Left lung (tissue), 10 donors: ENCODE results near the gene OSBPL3. TPM values are rescaled to one million over a fixed set of nuclear protein-coding genes. Genes with fewer than 3 reads are reported as not detected.

Experiments used
- ATAC-seq: fragments of 200-7000 bp; cut with Tn5 transposase; one replicate; pipeline ENCODE4 v1.9.1; 2020; ENCODE audit warnings: moderate library complexity
- DNase-seq, 4 donors: peaks; one replicate each; pipeline ENCODE4 v3.0.0-alpha.2; 2013 to 2020
- H3K27ac ChIP-seq, 2 donors: fragments of 200-600 bp; sonication (generic) in 1 of 2; one replicate each; pipeline versions ENCODE4 v1.5.0 to v1.8.0; 2020 to 2021
- H3K27me3 ChIP-seq, 2 donors: fragments of 200-600 bp; sonication (generic) in 1 of 2; one replicate each; pipeline versions ENCODE4 v1.5.0 to v1.8.0; 2020 to 2021
- H3K36me3 ChIP-seq, 2 donors: fragments of 200-600 bp; sonication (generic) in 1 of 2; one replicate each; pipeline versions ENCODE4 v1.5.0 to v1.8.0; 2020 to 2021
- H3K4me1 ChIP-seq, 2 donors: fragments of 200-600 bp; one replicate each; pipeline ENCODE4 v1.8.0; 2021
- H3K4me3 ChIP-seq, 2 donors: fragments of 200-600 bp; sonication (generic) in 1 of 2; one replicate each; pipeline versions ENCODE4 v1.5.0 to v1.8.0; 2020 to 2021; ENCODE audit warnings: mild to moderate bottlenecking in 1 of 2
- H3K9me3 ChIP-seq, 2 donors: fragments of 200-600 bp; sonication (generic) in 1 of 2; one replicate each; pipeline versions ENCODE4 v1.5.0 to v1.8.0; 2020 to 2021
- intact Hi-C, 2 donors: fragments of 100-400 bp; cut with DNase I; formaldehyde crosslinking; loops; one replicate each; pipeline versions ENCODE4 v1.11.2 to v1.14.2; 2022
- polyA plus RNA-seq, 6 donors: library from polyadenylated mRNA; unstranded; fragments of 120-200 nt; gene quantifications; one replicate each; pipeline ENCODE4 v1.2.1, GENCODE V29; 2013; ENCODE audit not compliant: insufficient read length in 6 of 6
- total RNA-seq, 2 donors: library from RNA; stranded (reverse); fragmentation: NEBNext Ultra II Directional; extraction: Animal tissue kit (Norgen Biotek cat#: 25700); gene quantifications; one replicate each; pipeline ENCODE4 v1.2.1, GENCODE V29; 2021
- TF ChIP-seq, protein P1 (sequence below), 2 donors: fragments of 200-600 bp; sonication (generic) in 1 of 2; IDR thresholded peaks; one replicate each; pipeline versions ENCODE4 v1.5.0 to v1.8.0; 2021; ENCODE audit warnings: antibody characterized with exemption in 2 of 2
- donor health status: DM: no; HTN: yes; CAD: no.
- donor health status: DM: no; HTN: no; CAD: no.

Gene OSBPL3
- total and polyA plus RNA-seq, 8 donors: 2.3 to 30.5 (median 3.3) TPM

GRCh38 chr7:24923172-24923865 lies 56.7 kb downstream of the OSBPL3 start:
- TF ChIP-seq, protein P1, sequence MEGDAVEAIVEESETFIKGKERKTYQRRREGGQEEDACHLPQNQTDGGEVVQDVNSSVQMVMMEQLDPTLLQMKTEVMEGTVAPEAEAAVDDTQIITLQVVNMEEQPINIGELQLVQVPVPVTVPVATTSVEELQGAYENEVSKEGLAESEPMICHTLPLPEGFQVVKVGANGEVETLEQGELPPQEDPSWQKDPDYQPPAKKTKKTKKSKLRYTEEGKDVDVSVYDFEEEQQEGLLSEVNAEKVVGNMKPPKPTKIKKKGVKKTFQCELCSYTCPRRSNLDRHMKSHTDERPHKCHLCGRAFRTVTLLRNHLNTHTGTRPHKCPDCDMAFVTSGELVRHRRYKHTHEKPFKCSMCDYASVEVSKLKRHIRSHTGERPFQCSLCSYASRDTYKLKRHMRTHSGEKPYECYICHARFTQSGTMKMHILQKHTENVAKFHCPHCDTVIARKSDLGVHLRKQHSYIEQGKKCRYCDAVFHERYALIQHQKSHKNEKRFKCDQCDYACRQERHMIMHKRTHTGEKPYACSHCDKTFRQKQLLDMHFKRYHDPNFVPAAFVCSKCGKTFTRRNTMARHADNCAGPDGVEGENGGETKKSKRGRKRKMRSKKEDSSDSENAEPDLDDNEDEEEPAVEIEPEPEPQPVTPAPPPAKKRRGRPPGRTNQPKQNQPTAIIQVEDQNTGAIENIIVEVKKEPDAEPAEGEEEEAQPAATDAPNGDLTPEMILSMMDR (IDR thresholded peaks at IDR 0.05): no peak
- intact Hi-C loops: no loop called here
- H3K27ac ChIP-seq: no peak overlapping the region

DNA sequence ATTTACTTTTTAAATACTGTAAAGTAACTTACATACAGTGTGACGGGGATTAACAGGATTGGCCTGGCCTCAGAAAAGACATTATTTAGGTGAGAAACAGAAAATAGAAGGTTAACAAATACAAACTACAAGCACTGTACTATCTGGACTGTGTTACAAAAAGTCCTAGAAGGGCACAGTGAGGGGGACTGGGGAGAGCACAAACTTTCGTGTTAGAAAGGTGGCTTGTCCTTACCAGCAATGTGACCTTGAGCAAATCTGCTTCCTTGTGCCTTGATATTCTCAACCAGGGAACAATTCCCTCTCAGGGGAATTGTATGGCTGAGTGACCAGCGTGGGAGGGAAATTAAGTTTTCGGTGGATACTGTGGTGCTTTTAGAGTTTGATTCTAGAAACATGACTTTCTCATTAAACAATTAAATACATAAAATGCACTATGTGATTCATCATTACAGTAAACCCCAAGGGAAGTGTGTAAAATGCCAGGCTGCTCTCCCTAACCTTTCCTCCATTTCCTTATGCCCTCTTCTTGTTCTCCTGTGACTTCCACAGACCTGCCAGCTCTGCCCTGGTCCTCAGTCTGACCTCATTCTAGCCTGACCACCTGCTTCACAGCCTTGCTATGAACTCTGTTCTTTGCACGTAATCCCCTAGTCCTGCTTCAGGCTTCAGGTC lies 57.7 kb downstream of the OSBPL3 start:
- H3K27me3 ChIP-seq: no peaks in the 10 kb centered on the region
- peaks cover 6 to 7% of the 10 kb centered on the region in 2 donors for H3K4me1 ChIP-seq
- TF ChIP-seq, protein P1 (IDR thresholded peaks at IDR 0.05): no peak
- intact Hi-C loops: no loop called here
- no peaks in the 10 kb centered on the region for H3K9me3 ChIP-seq
- DNase-seq (no peak), ATAC-seq (no peak)
- no peaks in the 10 kb centered on the region for H3K36me3 ChIP-seq
- no peak overlapping the region for H3K4me3 ChIP-seq
- H3K27ac ChIP-seq: peak overlapping the region in 1 of 2 donors; percentile 14

More at GRCh38 chr7:24923172-24923865, 56.7 kb downstream of the OSBPL3 start:
- Histone ChIP-seq H3K4me1 (peaks cover 6 to 7% of the 10 kb centered on the region in 2 donors), H3K27me3 (no peaks in the 10 kb centered on the region), H3K36me3 (no peaks in the 10 kb centered on the region), H3K9me3 (no peaks in the 10 kb centered on the region), H3K4me3 (no peak overlapping the region)
- DNase-seq (no peak), ATAC-seq (no peak)

DNA sequence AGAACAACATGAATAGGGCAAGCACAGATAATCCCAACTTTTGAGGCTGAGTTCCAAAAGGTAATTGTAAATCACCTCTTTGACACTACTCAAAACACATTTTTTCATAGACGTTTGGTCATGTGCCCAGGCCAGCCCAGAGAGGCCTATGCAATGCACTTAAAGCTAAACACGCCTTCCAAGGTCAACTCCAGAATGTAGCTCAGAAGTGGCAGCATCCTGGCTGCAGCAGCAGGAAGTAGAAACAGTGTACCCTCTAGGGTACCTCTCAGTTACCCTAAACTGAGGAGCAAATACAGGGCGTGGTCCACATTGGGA lies 58.7 kb downstream of the OSBPL3 start:
- intact Hi-C loops: no loop called here
- H3K36me3 ChIP-seq: no peaks in the 10 kb centered on the region
- peaks cover 6 to 7% of the 10 kb centered on the region in 2 donors for H3K4me1 ChIP-seq
- H3K27ac ChIP-seq: peak overlapping the region; percentile 14 to 16
- DNase-seq: peak in 2 of 4 donors; percentile 22 to 62
- no peaks in the 10 kb centered on the region for H3K27me3 ChIP-seq
- no peaks in the 10 kb centered on the region for H3K9me3 ChIP-seq
- TF ChIP-seq, protein P1 (IDR thresholded peaks at IDR 0.05): no peak
- ATAC-seq: peak; percentile 83
- no peak overlapping the region for H3K4me3 ChIP-seq

GRCh38 chr7:24920451-24921361 lies 59.3 kb downstream of the OSBPL3 start:
- H3K4me1 ChIP-seq: peaks cover 6 to 7% of the 10 kb centered on the region in 2 donors
- H3K4me3 ChIP-seq: no peak overlapping the region
- H3K27ac ChIP-seq: peak overlapping the region in 1 of 2 donors; percentile 16
- no peaks in the 10 kb centered on the region for H3K27me3 ChIP-seq
- H3K36me3 ChIP-seq: no peaks in the 10 kb centered on the region
- TF ChIP-seq, protein P1 (IDR thresholded peaks at IDR 0.05): no peak
- DNase-seq (no peak), ATAC-seq (no peak)
- intact Hi-C loops: no loop called here
- H3K9me3 ChIP-seq: no peaks in the 10 kb centered on the region
